Measurements from ENCODE around the gene GNG3.

DNA sequence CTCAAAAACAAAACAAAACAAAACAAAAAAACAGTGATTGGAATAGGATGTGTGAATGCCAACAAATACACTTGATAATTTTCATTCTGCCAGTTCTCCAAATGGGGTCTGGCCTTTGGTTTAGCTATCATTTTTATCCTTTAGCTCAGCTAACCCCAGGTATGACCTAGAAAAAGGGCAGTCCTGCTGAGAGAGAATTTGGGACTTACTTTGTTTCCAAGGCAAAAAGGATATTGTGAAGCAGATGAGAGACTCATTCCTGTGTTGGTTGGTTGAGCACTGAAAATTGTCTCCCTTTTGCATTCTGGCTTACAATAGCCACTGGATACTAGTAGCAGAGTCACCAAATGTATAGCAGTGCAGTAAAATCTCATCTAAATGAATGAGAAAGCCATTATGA is 29.7 kb downstream of the GNG3 start:
- TF ChIP-seq, protein P1, sequence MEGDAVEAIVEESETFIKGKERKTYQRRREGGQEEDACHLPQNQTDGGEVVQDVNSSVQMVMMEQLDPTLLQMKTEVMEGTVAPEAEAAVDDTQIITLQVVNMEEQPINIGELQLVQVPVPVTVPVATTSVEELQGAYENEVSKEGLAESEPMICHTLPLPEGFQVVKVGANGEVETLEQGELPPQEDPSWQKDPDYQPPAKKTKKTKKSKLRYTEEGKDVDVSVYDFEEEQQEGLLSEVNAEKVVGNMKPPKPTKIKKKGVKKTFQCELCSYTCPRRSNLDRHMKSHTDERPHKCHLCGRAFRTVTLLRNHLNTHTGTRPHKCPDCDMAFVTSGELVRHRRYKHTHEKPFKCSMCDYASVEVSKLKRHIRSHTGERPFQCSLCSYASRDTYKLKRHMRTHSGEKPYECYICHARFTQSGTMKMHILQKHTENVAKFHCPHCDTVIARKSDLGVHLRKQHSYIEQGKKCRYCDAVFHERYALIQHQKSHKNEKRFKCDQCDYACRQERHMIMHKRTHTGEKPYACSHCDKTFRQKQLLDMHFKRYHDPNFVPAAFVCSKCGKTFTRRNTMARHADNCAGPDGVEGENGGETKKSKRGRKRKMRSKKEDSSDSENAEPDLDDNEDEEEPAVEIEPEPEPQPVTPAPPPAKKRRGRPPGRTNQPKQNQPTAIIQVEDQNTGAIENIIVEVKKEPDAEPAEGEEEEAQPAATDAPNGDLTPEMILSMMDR (IDR thresholded peaks at IDR 0.05): no peak
- TF ChIP-seq POLR2A (IDR thresholded peaks at IDR 0.05): no peak
- no peak for TF ChIP-seq POLR2AphosphoS5 (IDR thresholded peaks at IDR 0.05)
